Esophagus muscularis mucosa (tissue), 4 donors: ENCODE data around the gene AKNAD1.

Experiments used
- EP300 ChIP-seq: sonication (generic); formaldehyde crosslinking; IDR thresholded peaks from one replicate; pipeline ENCODE4 v1.6.1; 2017; ENCODE audit warnings: antibody characterized with exemption
- POLR2A ChIP-seq: fragments of 450-650 bp; IDR thresholded peaks from one replicate; pipeline ENCODE4 v1.6.1; 2017; ENCODE audit warnings: antibody characterized with exemption, moderate library complexity, mild to moderate bottlenecking, low read depth
- POLR2AphosphoS5 ChIP-seq, 2 donors: sonication (generic); formaldehyde crosslinking; IDR thresholded peaks; one replicate each; pipeline ENCODE4 v1.6.1; 2017; ENCODE audit warnings: antibody characterized with exemption in 2 of 2
- TF ChIP-seq, protein P1 (sequence below), 3 experiments: fragments of 200-600 bp in 2 of 3; fragments of 450-650 bp in 1 of 3; sonication (generic) in 2 of 3; IDR thresholded peaks; one replicate each; pipeline ENCODE4 v1.5.1; 2017 to 2019; ENCODE audit warnings: antibody characterized with exemption in 3 of 3, mild to moderate bottlenecking in 2 of 3, moderate library complexity in 1 of 3

GRCh38 chr1:108845446-108845845, 11.4 kb downstream of the AKNAD1 start:
- TF ChIP-seq, protein P1, sequence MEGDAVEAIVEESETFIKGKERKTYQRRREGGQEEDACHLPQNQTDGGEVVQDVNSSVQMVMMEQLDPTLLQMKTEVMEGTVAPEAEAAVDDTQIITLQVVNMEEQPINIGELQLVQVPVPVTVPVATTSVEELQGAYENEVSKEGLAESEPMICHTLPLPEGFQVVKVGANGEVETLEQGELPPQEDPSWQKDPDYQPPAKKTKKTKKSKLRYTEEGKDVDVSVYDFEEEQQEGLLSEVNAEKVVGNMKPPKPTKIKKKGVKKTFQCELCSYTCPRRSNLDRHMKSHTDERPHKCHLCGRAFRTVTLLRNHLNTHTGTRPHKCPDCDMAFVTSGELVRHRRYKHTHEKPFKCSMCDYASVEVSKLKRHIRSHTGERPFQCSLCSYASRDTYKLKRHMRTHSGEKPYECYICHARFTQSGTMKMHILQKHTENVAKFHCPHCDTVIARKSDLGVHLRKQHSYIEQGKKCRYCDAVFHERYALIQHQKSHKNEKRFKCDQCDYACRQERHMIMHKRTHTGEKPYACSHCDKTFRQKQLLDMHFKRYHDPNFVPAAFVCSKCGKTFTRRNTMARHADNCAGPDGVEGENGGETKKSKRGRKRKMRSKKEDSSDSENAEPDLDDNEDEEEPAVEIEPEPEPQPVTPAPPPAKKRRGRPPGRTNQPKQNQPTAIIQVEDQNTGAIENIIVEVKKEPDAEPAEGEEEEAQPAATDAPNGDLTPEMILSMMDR (IDR thresholded peaks at IDR 0.05): no peak
- TF ChIP-seq EP300 (no peak), POLR2AphosphoS5 (IDR thresholded peaks at IDR 0.05) (no peak), POLR2A (no peak)
